Measurements from ENCODE around the gene CCR7. TPM values are rescaled to one million over a fixed set of nuclear protein-coding genes. Genes with fewer than 3 reads are reported as not detected.

The CCR7 gene
- total and polyA plus RNA-seq, 4 donors: 1.8 to 5.9 (median 3.0) TPM

GRCh38 chr17:40529991-40530390 lies 35.3 kb downstream of the CCR7 start:
- no peaks in the 10 kb centered on the region for H3K27me3 ChIP-seq (ENCODE audit: control insufficient read depth in 3 of 3, insufficient read depth in 3 of 3, low read length in 2 of 3)
- H3K4me1 ChIP-seq (ENCODE audit: control insufficient read depth in 5 of 5, insufficient read depth in 5 of 5, low read length in 5 of 5): peaks cover 0 to 9% (median 5%) of the 10 kb centered on the region in 5 donors
- H3K4me3 ChIP-seq: no peak overlapping the region
- no peak overlapping the region for H3K9ac ChIP-seq (ENCODE audit: insufficient read depth in 1 of 2, low read length in 2 of 2)
- no peaks in the 10 kb centered on the region for H3K9me3 ChIP-seq (ENCODE audit: control insufficient read depth in 4 of 4, insufficient read depth in 3 of 4, low read length in 3 of 4)
- no peak for ATAC-seq (ENCODE audit: insufficient read depth, low FRiP score)
- no peak for TF ChIP-seq CTCF (IDR thresholded peaks at IDR 0.05; ENCODE audit: control extremely low read depth, extremely low read depth)
- no peaks in the 10 kb centered on the region for H3K36me3 ChIP-seq (ENCODE audit: control insufficient read depth in 4 of 4, insufficient read depth in 4 of 4, low read length in 4 of 4)
- DNase-seq: no peak
- WGBS, 2 donors: 96 to 97% methylated on average over 2 of the region's 2 CpGs
- no peak overlapping the region for H3K27ac ChIP-seq (ENCODE audit: low read depth in 1 of 2, low read length in 1 of 2)

- H3K9me3 ChIP-seq (ENCODE audit: control insufficient read depth in 4 of 4, insufficient read depth in 3 of 4, low read length in 3 of 4): no peaks in the 10 kb centered on the region
- H3K4me3 ChIP-seq: no peak overlapping the region
- H3K4me1 ChIP-seq (ENCODE audit: control insufficient read depth in 5 of 5, insufficient read depth in 5 of 5, low read length in 5 of 5): peaks cover 0 to 6% (median 3%) of the 10 kb centered on the region in 5 donors
- DNase-seq (no peak), ATAC-seq (ENCODE audit: insufficient read depth, low FRiP score) (no peak)
- no peak for TF ChIP-seq CTCF (IDR thresholded peaks at IDR 0.05; ENCODE audit: control extremely low read depth, extremely low read depth)
- no peak overlapping the region for H3K9ac ChIP-seq (ENCODE audit: insufficient read depth in 1 of 2, low read length in 2 of 2)
- H3K27ac ChIP-seq (ENCODE audit: low read depth in 1 of 2, low read length in 1 of 2): no peak overlapping the region
- no peaks in the 10 kb centered on the region for H3K36me3 ChIP-seq (ENCODE audit: control insufficient read depth in 4 of 4, insufficient read depth in 4 of 4, low read length in 4 of 4)
- H3K27me3 ChIP-seq (ENCODE audit: control insufficient read depth in 3 of 3, insufficient read depth in 3 of 3, low read length in 2 of 3): no peaks in the 10 kb centered on the region
- 74 to 78% methylated on average over 9 to 10 of the region's 10 CpGs for WGBS, 2 donors
Measured at GRCh38 chr17:40528692-40529417, 36.4 kb downstream of the CCR7 start.

GRCh38 chr17:40526668-40527067 lies 38.6 kb downstream of the CCR7 start:
- no peak for TF ChIP-seq CTCF (IDR thresholded peaks at IDR 0.05; ENCODE audit: control extremely low read depth, extremely low read depth)
- Histone ChIP-seq H3K4me1 (ENCODE audit: control insufficient read depth in 5 of 5, insufficient read depth in 5 of 5, low read length in 5 of 5) (peaks cover 0 to 2% (median 0%) of the 10 kb centered on the region in 5 donors), H3K27ac (ENCODE audit: low read depth in 1 of 2, low read length in 1 of 2) (no peak overlapping the region), H3K4me3 (no peak overlapping the region), H3K9ac (ENCODE audit: insufficient read depth in 1 of 2, low read length in 2 of 2) (no peak overlapping the region), H3K27me3 (ENCODE audit: control insufficient read depth in 3 of 3, insufficient read depth in 3 of 3, low read length in 2 of 3) (no peaks in the 10 kb centered on the region), H3K9me3 (ENCODE audit: control insufficient read depth in 4 of 4, insufficient read depth in 3 of 4, low read length in 3 of 4) (peaks cover 0 to 3% (median 0%) of the 10 kb centered on the region in 4 donors), H3K36me3 (ENCODE audit: control insufficient read depth in 4 of 4, insufficient read depth in 4 of 4, low read length in 4 of 4) (no peaks in the 10 kb centered on the region)
- DNase-seq (no peak), ATAC-seq (ENCODE audit: insufficient read depth, low FRiP score) (no peak)
- 67 to 74% methylated on average over 5 of the region's 5 CpGs for WGBS, 2 donors
